OCI-LY1 (cell line): ENCODE results near the gene CYB5D1.

Experiments
- H2AFZ ChIP-seq: fragments of 200-600 bp; sonication (generic), shearing (Covaris generic); 2 replicates; pipeline ENCODE4 v1.6.0; 2014; ENCODE audit warnings: antibody characterized with exemption, mild to moderate bottlenecking, low read length
- H3F3A ChIP-seq: fragments of 200-600 bp; sonication (generic), shearing (Covaris generic); 2 replicates; pipeline ENCODE4 v1.6.0; 2014; ENCODE audit warnings: mild to moderate bottlenecking, antibody characterized with exemption, low read length, moderate library complexity; ENCODE audit not compliant: insufficient read depth
- H3K27ac ChIP-seq: fragments of 200-600 bp; sonication (generic); 2 replicates; pipeline ENCODE4 v1.5.1; 2014; ENCODE audit warnings: low read length, mixed run types, mild to moderate bottlenecking, low read depth; ENCODE audit not compliant: poor library complexity, severe bottlenecking
- H3K27me3 ChIP-seq: fragments of 200-600 bp; sonication (generic); 2 replicates; pipeline ENCODE4 v1.6.0; 2014; ENCODE audit warnings: antibody characterized with exemption, mild to moderate bottlenecking, low read length, moderate library complexity; ENCODE audit not compliant: insufficient read depth
- H3K36me3 ChIP-seq: fragments of 200-600 bp; sonication (generic); 2 replicates; pipeline ENCODE4 v1.6.1; 2014; ENCODE audit warnings: mild to moderate bottlenecking, antibody characterized with exemption, low read length, moderate library complexity, mixed read lengths; ENCODE audit not compliant: insufficient read depth
- H3K4me1 ChIP-seq: fragments of 200-600 bp; sonication (generic); 2 replicates; pipeline ENCODE4 v1.5.1; 2014; ENCODE audit warnings: mild to moderate bottlenecking, low read length, moderate library complexity; ENCODE audit not compliant: insufficient read depth, severe bottlenecking
- H3K4me2 ChIP-seq: fragments of 200-600 bp; sonication (generic), shearing (Covaris generic); 2 replicates; pipeline ENCODE4 v1.6.1; 2014; ENCODE audit warnings: low read length
- H3K4me3 ChIP-seq: fragments of 200-600 bp; sonication (generic); 2 replicates; pipeline ENCODE4 v1.5.1; 2014; ENCODE audit warnings: low read length, low read depth, mild to moderate bottlenecking, mixed read lengths; ENCODE audit not compliant: poor library complexity, severe bottlenecking
- H3K79me2 ChIP-seq: fragments of 200-600 bp; shearing (Covaris generic); 2 replicates; pipeline ENCODE4 v1.6.1; 2016; ENCODE audit warnings: mixed run types, low read length, mixed read lengths; ENCODE audit not compliant: insufficient read depth
- H3K9ac ChIP-seq: fragments of 200-600 bp; sonication (generic), shearing (Covaris generic); 2 replicates; pipeline ENCODE4 v1.6.1; 2014; ENCODE audit warnings: mild to moderate bottlenecking, low read length, mixed read lengths
- H3K9me2 ChIP-seq: fragments of 200-600 bp; sonication (generic), shearing (Covaris generic); 2 replicates; pipeline ENCODE4 v1.6.1; 2014; ENCODE audit warnings: low read depth, mild to moderate bottlenecking, low read length, mixed read lengths
- H3K9me3 ChIP-seq: fragments of 200-600 bp; shearing (Covaris generic); 2 replicates; pipeline ENCODE4 v1.6.1; 2014; ENCODE audit warnings: low read length, mixed read lengths
- H4K20me1 ChIP-seq: fragments of 200-600 bp; sonication (generic), shearing (Covaris generic); 2 replicates; pipeline ENCODE4 v1.6.0; 2016; ENCODE audit warnings: mild to moderate bottlenecking, low read length; ENCODE audit not compliant: insufficient read depth
- EZH2 ChIP-seq: fragments of 200-600 bp; sonication (generic), shearing (Covaris generic); IDR thresholded peaks from 2 replicates; pipeline ENCODE4 v1.8.0; 2017; ENCODE audit warnings: borderline replicate concordance, mixed run types, mild to moderate bottlenecking, antibody characterized with exemption, low read length, moderate library complexity, mixed read lengths
- TF ChIP-seq, protein P1 (sequence below): fragments of 200-600 bp; sonication (generic), shearing (Covaris generic); IDR thresholded peaks from 2 replicates; pipeline ENCODE4 v1.5.1; 2017; ENCODE audit warnings: mild to moderate bottlenecking, antibody characterized with exemption, low read length, moderate library complexity, mixed read lengths

The CYB5D1 gene

DNA sequence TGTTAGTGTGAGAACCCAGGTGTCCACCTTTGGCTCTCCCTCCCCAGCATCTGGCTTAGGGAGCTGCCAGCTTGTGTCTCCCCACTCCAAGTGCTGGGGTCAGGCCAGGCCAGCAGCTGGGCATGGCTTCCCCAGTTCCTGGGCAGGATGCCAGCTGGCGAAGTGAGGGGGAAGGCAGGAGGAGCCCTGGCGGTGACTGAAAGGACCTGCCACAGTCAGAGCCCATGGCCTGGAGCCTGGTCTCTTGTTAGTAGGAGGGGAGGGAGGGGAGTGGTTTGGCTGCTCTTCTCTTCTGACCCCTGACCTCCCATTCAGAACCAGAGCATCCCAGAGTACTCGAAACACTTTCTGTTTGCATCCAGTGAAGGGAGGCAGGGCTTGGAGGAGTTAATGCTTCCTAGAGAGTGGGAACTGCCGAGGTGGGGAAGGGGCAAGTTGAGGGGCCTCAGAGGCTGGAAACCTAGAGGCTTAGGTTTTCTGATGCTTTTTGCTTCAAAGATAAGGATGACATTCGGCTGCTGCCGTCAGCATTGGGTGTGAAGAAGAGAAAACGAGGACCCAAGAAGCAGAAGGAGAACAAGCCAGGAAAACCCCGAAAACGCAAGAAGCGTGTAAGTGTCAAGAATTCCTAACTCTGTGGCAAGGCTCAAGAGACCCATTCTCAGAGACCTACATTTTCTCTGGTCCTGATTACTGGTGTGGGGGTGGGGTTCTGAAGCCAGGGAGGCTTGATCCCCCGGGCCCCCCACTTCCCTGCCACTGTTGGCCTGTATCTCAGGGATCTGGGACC, 31.6 kb downstream of the CYB5D1 start:
- Histone ChIP-seq H2AFZ (no peak overlapping the region), H3K4me3 (no peak overlapping the region), H3K4me1 (peaks cover 21% of the 10 kb centered on the region), H3K27me3 (no peaks in the 10 kb centered on the region), H3K4me2 (peak overlapping the region; percentile 92; the same call in 1 of the 2 replicates), H3K9me2 (no peaks in the 10 kb centered on the region), H3K79me2 (peaks cover 21% of the 10 kb centered on the region), H3F3A (no peaks in the 10 kb centered on the region), H3K36me3 (peaks cover 51% of the 10 kb centered on the region), H3K27ac (peak overlapping the region; percentile 16), H3K9ac (no peak overlapping the region), H3K9me3 (no peaks in the 10 kb centered on the region), H4K20me1 (no peaks in the 10 kb centered on the region)
- TF ChIP-seq, protein P1, sequence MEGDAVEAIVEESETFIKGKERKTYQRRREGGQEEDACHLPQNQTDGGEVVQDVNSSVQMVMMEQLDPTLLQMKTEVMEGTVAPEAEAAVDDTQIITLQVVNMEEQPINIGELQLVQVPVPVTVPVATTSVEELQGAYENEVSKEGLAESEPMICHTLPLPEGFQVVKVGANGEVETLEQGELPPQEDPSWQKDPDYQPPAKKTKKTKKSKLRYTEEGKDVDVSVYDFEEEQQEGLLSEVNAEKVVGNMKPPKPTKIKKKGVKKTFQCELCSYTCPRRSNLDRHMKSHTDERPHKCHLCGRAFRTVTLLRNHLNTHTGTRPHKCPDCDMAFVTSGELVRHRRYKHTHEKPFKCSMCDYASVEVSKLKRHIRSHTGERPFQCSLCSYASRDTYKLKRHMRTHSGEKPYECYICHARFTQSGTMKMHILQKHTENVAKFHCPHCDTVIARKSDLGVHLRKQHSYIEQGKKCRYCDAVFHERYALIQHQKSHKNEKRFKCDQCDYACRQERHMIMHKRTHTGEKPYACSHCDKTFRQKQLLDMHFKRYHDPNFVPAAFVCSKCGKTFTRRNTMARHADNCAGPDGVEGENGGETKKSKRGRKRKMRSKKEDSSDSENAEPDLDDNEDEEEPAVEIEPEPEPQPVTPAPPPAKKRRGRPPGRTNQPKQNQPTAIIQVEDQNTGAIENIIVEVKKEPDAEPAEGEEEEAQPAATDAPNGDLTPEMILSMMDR = no peak
- no peak for TF ChIP-seq EZH2

DNA sequence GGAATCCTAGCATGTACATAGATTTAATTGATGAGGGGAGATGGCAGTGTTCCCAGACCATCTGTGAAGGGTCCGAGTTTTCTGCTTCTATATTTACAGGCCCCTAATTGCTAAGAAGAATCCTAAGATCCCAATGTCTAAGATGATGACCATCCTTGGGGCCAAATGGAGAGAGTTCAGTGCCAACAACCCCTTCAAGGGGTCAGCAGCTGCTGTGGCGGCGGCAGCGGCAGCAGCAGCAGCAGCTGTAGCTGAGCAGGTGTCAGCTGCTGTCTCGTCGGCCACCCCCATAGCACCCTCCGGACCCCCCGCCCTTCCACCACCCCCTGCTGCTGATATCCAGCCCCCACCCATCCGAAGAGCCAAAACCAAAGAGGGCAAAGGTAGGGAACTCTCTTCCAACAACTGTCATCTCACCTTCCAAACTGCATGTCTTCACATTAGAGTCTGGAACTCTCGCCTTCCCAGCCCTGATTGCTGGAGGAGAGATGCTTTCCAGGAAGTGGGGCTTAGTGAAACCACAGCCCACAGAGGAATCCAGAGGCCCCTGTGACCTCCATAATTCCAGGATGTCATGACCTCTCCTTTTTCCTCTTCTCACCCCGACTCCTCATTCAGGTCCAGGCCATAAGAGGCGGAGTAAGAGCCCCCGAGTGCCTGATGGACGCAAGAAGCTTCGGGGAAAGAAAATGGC, 35.5 kb downstream of the CYB5D1 start:
- H3K79me2 ChIP-seq = 0 out of 2 replicates have a peak, but pooled peaks cover 3% of the 10 kb centered on the region
- no peaks in the 10 kb centered on the region for H3K27me3 ChIP-seq
- H2AFZ ChIP-seq = no peak overlapping the region
- no peak overlapping the region for H3K4me2 ChIP-seq
- H3K9ac ChIP-seq = no peak overlapping the region
- H3K9me3 ChIP-seq = no peaks in the 10 kb centered on the region
- TF ChIP-seq, protein P1 = no peak
- no peak for TF ChIP-seq EZH2
- H3F3A ChIP-seq = no peaks in the 10 kb centered on the region
- H3K9me2 ChIP-seq = no peaks in the 10 kb centered on the region
- H4K20me1 ChIP-seq = no peaks in the 10 kb centered on the region
- peaks cover 6% of the 10 kb centered on the region for H3K4me1 ChIP-seq
- no peak overlapping the region for H3K27ac ChIP-seq
- no peak overlapping the region for H3K4me3 ChIP-seq
- peaks cover 87% of the 10 kb centered on the region for H3K36me3 ChIP-seq

DNA sequence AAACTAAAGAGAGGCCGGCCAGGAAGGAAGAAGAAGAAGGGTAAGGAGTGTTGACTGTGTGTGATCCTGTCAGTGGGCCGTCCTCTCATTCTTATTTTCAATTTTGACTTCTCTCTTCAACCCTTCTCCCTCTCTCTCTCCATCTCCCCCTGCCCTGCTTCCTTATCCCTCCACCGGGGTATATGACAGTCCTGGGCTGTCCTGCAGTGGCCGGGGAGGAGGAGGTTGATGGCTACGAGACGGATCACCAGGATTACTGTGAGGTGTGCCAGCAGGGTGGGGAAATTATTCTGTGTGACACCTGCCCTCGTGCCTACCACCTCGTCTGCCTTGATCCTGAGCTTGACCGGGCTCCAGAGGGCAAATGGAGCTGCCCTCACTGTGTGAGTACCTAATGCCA, 36.4 kb downstream of the CYB5D1 start:
- no peaks in the 10 kb centered on the region for H3K9me2 ChIP-seq
- H3K4me3 ChIP-seq = no peak overlapping the region
- TF ChIP-seq, protein P1 = no peak
- TF ChIP-seq EZH2 = no peak
- H3K27ac ChIP-seq = no peak overlapping the region
- no peak overlapping the region for H3K4me2 ChIP-seq
- H3K9me3 ChIP-seq = no peaks in the 10 kb centered on the region
- no peaks in the 10 kb centered on the region for H3K4me1 ChIP-seq
- no peak overlapping the region for H2AFZ ChIP-seq
- no peaks in the 10 kb centered on the region for H3K27me3 ChIP-seq
- H3F3A ChIP-seq = no peaks in the 10 kb centered on the region
- H3K9ac ChIP-seq = no peak overlapping the region
- H4K20me1 ChIP-seq = no peaks in the 10 kb centered on the region
- peaks cover 93% of the 10 kb centered on the region for H3K36me3 ChIP-seq
- no peaks in the 10 kb centered on the region for H3K79me2 ChIP-seq
